NCI-H128 (cell line): ENCODE measurements around the gene PCSK4.
A peak's percentile ranks its signal among the peaks of the same experiment; 100 is the strongest.
"Not testable (repeated sequence)": the region's sequence is repeated elsewhere in the genome, so short reads cannot be mapped to it uniquely, and the experiment has no call there.

Source experiments
- DNase-seq: peaks from one replicate; lab custom pipeline; 2025; ENCODE audit not compliant: unreplicated experiment; lab: John Stamatoyannopoulos, UW

Gene PCSK4

DNA sequence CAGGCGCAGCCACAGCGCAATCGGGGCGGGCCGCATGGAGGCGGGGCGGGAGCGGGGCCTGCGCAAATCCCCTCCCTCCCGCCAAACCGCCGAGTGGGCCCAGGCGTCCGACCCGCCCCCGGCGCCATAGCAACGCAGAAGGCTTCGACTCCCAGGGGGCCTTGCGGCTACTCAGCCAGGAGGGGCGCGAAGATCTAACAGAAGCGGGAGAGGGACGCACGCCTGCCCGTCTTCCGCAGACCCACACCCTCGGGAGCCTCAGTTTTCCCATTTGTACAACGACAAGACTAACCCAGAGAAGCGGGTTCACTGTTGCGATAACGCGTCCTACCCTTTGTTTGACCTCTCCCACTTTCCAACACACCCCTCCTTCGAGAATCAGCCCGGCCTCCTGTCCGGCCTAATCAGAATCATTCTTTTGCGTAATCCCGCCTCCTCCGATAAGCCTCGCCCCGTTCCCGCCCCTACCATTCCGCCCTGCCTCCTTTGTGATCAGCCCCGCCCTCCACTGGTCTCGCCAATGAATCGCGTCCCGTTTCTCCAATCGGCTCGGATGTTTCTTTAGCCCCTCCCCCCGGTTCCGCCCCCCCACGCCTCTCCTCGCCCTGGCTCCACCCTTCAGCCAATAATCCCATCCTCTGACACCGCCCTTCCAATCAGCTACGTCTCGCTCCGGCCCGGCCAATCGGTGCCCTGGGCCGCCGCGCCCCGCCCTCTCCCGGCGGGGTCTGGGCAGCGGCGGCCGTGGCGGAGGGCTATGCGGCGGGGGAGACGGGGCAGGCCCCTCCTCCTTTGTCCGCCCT lies at the start of gene PCSK4:
Gene PCSK4 (minus strand): TSS at position 40 of the 803 bp plus-strand sequence. CDS start 4 bp downstream, at position 36.
- DNase-seq = peak; percentile 94

DNA sequence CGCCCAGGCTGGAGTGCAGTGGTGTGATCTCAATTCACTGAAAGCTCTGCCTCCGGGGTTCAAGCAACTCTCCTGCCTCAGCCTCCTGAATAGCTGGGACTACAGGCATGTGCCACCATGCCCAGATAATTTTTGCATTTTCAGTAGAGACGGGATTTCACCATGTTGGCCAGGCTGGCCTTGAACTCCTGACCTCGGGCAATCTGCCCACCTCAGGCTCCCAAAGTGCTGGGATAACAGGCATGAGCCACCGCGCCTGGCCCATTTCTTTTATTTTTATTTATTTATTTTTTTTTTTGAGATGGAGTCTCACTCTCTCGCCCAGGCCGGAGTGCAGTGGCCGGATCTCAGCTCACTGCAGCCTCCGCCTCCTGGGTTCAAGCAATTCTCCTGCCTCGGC lies 49.6 kb upstream of the PCSK4 start:
- not testable (repeated sequence) for DNase-seq

DNA sequence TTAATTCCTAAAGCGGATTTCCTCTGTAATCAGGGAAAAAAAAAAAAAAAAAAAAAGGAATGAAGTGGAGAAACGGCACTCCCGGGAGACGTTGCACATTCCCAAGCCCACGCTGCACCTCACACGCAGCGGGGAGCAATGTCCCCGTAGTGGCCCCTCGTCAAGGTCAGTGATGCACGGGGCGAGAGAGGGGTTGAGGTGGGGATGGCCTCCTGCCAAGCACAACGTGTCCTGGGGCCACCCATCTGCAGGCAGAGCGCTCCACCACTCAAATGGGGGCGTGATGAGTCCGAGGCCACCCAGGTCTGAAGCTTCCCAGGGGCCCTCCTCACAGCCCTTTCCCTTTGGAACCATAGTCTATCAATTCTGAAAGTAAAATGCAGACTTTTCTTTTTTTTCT lies 48.8 kb upstream of the PCSK4 start:
- DNase-seq = no peak

DNA sequence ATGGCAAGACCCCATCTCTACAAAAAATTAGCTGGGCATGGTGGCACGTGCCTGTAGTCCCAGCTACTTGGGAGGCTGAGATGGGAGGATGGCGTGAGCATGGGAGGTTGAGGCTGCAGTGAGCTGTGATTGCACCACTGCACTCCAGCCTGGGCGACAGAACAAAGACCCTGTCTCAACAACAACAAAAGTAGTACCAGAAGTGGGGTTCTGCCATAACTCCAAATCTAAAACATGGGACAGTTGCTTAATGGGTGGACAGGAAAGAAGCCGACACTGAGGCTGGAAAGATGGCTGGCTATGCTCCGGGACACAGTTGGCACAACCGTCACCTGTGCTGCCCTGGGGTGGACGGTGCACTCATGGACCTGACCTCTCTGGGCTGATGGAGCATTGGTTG lies 45.5 kb upstream of the PCSK4 start:
- not testable (repeated sequence) for DNase-seq

DNA sequence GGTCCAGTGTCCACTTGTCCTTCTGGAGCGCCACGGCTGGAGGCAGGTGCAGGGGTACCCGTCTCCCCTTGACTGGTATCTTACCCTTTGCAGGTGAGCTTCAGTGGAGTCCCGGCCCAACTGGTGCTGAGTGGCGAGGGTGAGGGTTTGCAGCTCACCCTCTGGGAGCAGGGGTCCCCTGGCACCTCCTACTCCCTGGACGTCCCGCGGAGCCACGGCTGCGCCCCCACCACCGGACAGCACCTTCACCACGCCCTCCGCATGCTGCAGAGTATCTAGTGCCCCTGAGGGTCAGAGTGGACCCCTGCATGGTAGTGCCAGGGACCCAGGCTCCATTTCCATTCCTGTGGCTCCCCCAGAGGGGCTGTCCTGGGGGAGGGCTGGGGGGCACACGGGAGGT lies 44.8 kb upstream of the PCSK4 start:
- no peak for DNase-seq

DNA sequence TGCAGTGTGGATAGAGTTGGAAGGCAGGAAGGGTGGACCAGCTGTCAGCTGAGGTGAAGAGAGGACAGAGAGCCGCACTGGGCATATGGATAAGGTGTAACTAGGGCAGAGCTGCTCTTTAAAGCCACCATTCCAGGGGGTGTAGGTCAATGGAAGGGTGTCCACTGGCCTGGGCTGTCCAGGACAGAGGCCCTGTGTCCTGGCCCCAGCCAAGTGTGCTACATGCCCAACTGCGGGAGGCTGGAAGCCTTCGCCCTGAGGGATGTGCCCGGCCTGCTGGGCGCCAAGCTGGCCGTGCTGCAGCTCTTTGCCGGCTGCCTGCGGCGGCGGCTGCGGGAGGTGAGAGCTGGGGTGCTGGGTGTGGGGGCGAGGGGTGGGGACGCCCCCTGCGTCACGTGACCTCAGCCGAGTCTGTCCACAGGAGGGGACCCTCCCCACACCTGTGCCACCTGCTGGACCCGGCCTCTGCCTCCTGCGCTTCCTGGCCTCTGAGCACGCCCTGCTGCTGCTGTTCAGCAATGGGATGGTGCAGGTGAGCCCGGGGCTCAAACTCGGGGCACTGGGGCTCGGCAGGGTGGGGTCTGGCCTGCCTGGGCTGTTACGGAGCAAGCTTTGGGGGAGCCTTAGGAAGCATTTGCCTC lies 43.5 kb upstream of the PCSK4 start:
- DNase-seq = no peak

DNA sequence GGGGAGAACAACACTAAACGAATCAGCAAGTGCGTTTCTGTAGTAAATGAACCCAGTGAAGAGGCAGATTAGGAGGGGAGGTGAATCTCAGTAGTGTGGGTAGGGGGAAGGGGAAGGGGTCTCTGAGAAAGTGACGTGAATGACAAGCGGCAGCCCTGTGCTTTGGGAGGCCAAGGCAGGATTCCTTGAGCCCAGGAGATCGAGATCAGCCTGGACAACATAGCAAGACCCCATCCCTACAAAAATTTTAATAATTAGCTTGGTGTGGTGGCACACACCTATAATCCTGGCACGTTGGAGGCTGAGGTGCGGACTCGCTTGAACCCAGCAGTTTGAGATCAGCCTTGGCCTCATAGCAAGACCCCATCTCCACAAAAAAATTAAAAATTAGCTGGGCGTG lies 41.9 kb upstream of the PCSK4 start:
- no peak for DNase-seq

DNA sequence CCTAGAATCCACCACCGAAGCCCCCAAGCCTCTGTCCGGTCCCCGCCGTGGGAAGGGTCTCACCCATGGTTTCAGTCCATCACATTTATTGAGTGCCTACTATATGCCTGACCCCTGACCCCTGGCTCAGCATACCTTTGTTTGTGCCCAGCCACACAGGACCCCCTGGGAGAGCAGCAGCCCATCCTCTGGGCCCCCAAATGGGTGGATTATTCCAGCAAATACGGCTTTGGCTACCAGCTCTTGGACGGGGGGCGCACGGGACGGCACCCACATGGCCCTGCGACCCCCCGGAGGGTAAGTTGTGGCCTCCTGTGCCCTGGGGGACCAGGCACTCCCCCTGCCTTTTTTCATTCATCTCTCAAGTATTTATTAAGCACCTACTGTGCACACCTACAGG lies 41.4 kb upstream of the PCSK4 start:
- no peak for DNase-seq

DNA sequence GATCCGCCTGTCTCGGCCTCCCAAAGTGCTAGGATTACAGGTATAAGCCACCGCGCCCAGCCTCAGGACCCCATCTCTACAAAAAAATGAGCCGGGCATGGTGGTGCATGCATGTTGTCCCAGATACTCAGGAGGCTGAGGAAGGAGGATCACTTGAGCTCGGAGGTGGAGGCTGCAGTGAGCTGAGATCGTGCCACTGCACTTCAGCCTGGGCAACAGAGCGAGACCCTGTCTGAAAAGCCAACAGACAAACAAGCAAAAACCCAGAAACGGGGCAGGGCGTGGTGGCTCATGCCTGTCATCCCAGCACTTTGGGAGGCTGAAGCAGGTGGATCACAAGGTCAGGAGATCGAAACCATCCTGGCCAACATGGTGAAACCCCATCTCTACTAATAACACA lies 40.7 kb upstream of the PCSK4 start:
- not testable (repeated sequence) for DNase-seq

DNA sequence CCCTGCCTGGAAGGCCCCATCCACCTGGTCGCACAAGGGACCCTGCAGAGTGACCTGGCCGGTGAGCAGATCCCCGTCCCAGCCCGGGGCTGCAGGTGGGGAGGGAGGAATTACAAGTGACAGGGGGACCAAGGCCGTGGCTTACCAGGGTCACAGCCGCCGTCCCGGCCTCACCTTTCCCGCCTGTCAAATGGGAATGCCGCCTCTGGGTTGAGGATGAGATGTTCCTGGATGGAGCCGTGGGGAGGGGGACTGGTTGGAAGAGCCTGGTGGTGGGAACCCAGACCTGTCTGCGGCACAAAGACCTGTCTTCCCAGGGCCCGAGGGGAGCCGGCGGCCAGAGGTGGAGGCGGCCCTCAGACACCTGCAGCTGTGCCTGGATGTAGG lies 39.3 kb upstream of the PCSK4 start:
- no peak for DNase-seq

DNA sequence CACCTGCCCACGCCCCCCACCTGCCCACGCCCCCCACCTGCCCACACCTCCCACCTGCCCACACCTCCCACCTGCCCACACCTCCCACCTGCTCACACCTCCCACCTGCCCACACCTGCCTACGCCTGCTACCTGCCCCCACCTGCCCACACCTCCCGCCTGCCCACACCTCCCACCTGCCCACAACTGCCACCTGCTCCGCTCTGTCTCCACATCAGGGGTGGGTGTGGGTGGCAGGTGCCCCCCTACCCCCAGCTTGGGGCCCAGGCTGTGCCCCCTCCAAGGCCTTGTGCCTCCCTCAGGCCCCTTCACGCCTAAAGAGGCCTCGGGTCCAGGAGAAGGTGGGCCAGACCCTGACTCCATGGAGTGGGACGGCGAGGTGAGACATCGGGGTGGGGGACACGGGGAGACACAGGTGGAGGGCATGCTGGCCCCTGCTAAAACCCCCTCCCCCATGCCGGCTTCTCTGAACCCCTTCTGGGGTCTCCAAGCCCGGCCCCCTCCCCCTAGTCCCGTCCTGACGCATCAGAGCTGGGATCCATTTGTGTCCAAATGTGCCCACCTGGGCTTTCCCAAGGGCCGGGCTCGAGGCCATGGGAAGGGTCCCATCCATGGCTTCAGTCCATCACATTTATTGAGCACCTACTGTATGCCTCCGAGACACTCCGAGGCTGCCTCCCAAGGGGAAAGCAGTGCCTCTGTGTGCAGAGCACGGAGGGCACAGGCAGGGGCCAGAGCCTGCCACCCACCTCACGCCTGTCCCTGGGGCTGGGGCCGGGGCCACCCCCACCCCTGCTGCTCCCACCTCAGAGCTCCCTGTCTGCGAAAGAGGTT lies 38.7 kb upstream of the PCSK4 start:
- DNase-seq = no peak

DNA sequence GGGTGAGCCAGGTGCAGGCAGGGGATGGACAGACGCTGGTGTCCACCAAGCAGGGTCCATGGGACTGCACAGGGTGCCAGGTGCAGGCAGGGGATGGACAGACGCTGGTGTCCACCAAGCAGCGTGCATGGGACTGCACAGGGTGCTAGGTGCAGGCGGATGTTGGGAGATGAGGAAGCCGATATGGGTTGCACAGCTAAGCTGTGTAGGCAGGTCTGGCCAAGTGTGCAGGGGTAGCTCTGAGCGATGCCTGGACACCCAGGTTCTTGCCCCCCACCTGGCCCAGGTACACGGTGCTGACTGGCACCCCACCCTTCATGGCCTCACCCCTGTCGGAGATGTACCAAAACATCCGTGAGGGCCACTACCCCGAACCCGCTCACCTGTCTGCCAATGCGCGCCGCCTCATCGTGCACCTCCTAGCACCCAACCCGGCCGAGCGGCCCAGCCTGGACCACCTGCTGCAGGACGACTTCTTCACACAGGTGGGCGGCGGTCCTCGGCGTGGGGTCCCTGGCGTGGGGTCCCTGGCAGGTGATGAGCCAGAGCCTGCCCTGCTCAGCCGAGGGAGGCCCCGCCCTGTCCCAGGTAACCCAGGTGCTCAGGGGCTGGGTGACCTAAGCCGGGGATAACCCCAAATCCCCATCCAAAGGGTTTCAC lies 37.6 kb upstream of the PCSK4 start:
- no peak for DNase-seq

DNA sequence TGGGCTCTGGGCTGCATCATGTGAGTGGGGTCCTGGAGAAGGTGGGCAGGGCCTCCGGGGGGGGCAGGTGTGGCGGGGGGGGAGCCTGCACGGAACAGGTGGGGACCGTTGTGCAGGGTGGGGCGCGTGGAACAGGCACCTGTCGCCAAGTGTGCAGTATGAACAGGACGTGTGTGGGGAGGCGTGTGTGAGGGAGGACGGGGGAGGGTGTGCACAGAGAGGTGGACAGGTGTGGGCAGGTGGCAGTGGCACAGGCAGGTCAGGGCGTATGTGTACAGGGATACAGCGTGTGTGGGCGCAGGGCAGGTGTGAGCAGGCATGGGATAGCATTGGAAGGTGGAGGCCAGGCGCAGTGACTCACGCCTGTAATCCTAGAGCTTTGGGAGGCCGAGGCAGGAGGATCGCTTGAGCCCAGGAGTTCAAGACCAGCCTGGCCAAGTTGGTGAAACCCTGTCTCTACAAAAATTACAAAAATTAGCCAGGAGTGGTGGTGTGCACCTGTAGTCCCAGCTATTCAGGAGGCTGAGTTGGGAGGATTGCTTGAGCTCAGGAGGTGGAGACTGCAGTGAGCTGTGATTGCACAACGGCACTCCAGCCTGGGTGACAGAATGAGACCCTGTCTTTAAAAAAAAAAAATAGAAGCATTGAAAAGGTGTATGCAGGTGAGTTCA lies 37.0 kb upstream of the PCSK4 start:
- DNase-seq = no peak

DNA sequence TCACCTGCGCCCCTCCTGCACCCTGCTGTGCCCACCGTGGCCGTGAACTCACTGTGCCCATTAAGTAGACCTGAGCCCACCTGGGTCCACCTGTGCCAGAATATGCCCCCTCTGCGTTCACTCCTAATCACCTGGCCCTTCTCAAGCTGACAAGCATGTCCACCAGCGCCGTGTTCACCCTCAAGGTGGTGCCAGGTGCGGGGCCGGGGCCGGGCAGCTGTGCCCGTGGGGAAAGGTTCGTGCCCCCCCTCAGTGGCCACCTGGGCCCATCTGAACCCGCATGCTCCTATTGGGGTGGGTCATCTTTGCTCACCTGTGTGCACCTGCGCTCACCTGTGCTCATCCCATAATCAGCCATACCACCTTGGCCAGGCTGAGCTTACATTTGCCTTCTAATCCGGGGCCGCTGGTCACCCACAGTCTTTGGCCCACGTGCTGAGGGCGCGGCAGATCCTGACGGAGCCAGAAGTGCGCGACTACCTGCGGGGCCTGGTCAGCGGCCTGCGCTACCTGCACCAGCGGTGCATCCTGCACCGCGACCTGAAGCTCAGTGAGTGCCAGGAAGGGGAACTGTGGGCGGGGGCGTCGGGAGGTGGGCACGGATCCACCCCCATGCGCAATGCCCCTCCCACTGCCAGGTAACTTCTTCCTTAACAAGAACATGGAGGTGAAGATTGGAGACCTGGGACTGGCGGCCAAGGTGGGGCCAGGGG lies 36.1 kb upstream of the PCSK4 start:
- no peak for DNase-seq

DNA sequence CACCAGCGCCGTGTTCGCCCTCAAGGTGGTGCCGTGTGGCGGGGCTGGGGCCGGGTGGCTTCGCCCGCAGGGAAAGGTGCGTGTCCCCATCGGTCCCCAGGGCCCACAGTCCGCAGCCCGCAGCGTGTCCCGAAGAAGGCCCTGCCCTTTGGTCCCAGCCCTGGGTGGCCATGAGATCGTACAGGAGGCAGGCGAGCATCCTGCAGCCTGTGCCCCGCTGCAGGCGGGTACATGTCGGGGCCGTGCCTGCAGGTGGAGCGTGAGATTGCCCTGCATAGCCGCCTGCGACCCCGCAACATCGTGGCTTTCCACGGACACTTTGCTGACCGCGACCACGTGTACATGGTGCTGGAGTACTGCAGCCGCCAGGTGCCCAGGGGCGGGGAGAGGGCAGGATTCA lies 35.2 kb upstream of the PCSK4 start:
- DNase-seq = no peak

DNA sequence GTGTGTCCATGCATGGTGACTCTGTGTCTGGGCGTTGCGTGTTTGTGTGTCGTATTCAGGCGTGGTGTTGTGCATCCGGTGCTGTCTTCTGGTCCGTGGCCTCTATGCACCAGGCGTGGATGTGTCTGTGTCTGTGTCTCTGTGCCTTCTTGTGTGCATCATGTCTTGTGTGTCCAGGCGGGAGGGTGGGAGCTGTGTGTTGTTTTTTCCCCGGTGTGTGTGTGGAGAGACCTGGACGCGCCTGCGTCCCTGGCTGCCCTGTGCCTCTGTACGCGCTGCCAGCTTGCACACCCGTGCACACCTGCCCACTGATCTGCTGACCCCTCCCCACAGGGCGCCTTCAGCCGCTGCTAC lies 34.8 kb upstream of the PCSK4 start:
- no peak for DNase-seq

DNA sequence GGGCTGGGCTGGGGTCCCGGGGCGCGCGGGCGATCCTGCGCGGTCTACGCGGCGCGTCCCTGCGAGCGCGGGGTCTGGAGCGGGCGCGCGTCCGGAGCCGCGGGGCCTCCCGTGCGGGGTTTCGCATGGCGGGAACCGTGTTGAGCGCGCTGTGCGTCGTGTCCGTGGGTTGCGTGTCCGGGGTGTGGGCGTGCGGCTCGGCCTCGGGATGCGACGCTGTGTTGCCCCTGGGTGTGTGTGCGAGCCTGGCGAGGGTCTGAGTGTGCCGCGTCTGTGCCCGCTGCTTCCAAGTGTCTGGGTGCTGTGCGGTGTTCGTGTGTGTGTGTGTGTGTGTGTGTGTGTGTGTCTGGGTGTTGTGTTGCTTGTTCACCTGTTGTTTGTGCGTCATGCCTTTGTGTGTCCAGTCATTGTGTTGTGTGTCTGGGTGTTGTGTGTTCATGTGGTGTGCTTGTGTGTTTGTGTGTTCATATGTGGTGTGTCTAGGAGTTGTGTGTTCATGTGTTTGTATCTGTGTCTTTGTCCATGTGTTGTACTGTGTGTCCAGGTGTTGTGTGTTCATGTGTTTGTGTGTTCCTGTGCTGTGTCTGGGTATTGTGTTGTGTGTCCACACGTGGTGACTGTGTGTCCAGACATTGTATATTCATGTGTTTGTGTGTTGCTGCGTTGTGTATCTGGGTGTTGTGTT lies 34.3 kb upstream of the PCSK4 start:
- no peak for DNase-seq

DNA sequence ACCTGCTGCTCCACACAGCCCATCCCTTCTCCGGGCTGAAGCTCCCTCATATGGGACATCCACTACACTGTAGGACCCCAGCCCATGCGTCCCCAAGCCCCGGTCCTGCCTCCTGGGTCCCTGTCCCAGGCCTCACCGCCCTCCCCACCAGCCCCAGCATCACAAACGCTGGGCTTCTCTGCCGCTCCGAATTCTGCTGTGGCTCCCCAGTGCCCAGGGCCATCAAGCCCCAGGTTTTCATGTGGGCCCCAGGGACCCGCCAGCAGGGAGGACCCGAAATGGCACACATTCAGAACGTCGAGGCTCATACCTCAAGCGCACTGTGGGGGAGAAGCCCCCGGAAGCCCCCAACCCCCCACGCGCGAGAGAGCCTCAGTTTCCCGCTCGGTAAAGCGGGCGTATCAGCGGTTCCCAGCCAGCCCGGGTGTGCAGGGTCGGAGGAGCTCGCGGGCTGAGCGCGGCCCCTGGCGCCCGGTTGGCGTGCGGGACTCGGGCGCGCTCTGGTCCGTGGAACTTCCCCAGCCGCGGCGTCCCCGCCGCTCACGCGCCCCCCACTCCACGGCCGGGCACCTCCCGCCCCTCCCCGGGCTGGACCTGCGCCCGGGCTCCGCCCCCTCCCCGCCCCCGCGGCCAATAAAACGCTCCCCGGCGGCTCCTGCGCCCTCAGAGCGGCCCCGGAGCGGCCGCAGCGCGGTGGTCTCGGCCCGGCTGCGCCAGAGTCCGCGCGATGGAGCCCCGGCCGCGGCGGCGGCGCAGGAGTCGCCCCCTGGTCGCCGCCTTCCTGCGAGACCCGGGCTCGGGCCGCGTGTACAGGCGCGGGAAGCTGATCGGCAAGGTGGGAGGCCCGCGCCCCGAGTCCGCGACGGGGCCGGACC lies 33.5 kb upstream of the PCSK4 start, which contains the start of gene PLK5:
Gene PLK5 (plus strand): TSS at position 666 of the 875 bp plus-strand sequence. CDS start 2,920 bp downstream, outside the sequence.
- DNase-seq = no peak

DNA sequence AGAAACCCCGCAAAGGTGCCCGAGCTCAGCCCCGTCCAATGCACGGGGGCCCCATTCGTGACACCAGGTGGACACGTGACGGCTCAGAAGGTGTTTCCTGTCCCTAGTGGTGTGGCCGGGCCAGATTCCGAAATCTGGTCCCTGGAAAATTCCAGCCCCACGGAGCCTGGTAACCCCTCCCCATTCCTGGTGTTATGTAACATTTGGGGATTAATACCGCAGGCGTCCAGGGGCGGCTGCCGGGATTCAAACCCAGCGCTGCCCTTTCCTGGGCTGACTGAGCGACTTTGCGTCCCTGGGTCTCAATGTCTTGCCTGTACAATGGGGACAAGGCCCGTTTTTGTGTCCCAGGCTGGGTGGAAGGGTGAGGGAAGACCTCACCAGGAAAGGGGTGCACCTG lies 32.7 kb upstream of the PCSK4 start:
- no peak for DNase-seq
